ENCODE data around the gene RNF135.

Gene RNF135

DNA sequence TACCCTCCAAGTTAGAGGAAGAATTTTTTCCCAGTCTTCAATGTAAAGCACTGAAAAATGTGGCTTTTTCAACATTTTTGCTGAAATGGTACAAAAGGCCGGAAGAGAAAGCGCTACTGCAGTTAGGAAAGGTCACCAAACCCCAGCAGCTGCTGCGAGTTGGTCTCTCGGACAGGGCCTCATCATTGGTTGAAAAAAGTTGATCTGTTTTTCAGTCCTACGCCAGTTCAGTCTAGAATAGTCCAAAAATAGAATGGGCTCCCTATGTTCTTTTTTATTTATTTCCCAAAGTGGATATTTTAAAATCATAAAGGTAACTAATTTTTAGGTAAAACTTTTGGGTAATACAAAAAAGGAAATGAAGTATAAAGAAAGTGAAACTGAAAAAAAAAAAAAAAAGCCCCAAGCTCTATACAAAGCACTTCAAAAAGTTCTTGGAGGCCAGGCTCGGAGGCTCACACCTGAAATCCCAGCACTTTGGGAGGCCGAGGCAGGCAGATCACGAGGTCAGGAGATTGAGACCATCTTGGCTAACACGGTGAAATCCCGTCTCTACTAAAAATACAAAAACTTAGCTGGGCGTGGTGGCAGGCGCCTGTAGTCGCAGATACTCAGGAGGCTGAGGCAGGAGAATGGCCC is 31.7 kb upstream of the RNF135 start:
- H3K27me3 Mint-ChIP-seq: no peaks in the 10 kb centered on the region
- H3K4me3 Mint-ChIP-seq: no peak overlapping the region
- no peaks in the 10 kb centered on the region for H3K9me3 Mint-ChIP-seq
- H3K36me3 Mint-ChIP-seq (ENCODE audit: insufficient read depth): no peaks in the 10 kb centered on the region
- no peaks in the 10 kb centered on the region for H3K4me1 Mint-ChIP-seq
- no peak overlapping the region for H3K27ac Mint-ChIP-seq (ENCODE audit: low read depth)
- no peak for ATAC-seq (replicated peaks; ENCODE audit: extremely low read depth, poor library complexity, severe bottlenecking)
- DNase-seq (ENCODE audit: low spot score in 2 of 2): no peak

DNA sequence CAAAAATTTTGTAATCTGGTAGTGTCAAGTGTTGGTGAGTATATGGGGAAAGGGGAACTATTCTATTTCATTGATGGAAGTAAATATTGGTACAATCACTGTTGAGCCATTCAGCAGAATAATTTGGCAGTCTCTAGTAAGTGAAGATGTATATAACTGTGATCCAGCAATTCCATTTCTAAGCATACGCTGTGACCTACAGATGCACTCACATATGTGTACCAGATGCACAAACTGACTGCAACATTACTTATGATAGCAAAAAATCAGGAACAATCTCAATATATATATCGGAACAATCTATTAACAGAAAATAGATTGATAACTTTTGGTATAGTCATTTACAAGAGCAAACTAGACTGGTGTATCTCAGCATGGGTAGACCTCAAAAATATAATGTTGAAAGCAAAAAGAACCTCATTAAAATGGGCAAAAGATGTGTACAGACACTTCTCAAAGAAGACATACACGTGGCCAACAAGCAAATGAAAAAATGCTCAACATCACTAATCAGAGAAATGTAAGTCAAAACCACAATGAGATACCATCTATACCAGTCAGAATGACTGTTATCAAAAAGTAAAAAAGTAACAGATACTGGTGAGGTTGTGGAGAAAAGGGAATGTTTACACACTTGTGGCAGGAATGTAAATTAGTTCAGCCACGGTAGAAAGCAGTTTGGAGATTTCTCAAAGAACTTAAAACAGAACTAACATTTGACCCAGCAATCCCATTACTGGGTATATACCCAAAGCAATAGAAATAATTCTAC is 28.3 kb upstream of the RNF135 start:
- no peak overlapping the region for H3K27ac Mint-ChIP-seq (ENCODE audit: low read depth)
- no peaks in the 10 kb centered on the region for H3K27me3 Mint-ChIP-seq
- H3K4me3 Mint-ChIP-seq: no peak overlapping the region
- DNase-seq (ENCODE audit: low spot score in 2 of 2) (no peak), ATAC-seq (replicated peaks; ENCODE audit: extremely low read depth, poor library complexity, severe bottlenecking) (no peak)
- H3K36me3 Mint-ChIP-seq (ENCODE audit: insufficient read depth): no peaks in the 10 kb centered on the region
- H3K9me3 Mint-ChIP-seq: no peaks in the 10 kb centered on the region
- H3K4me1 Mint-ChIP-seq: no peaks in the 10 kb centered on the region

DNA sequence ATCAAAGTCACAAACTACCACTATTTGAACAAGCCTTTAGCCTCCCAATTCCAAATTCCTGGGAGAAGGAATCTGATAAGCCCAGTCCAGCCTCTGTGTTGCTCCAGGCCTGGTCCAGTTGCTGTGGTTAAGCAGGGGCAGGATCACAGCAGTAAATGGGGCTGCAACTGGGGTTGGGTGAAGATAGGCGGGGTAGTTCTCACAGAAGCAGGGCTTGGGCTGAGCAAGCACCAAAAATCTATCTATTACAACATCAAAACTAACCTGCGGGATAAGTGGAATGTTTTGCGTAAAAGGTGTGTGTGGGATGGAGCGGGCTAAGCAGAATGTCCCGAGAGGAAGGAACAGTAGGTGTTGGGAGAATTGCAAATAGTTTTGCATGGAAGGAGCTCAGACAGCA is 23.0 kb upstream of the RNF135 start:
- Mint-ChIP-seq H3K27ac (ENCODE audit: low read depth) (no peak overlapping the region), H3K4me3 (no peak overlapping the region), H3K36me3 (ENCODE audit: insufficient read depth) (no peaks in the 10 kb centered on the region), H3K4me1 (no peaks in the 10 kb centered on the region), H3K27me3 (no peaks in the 10 kb centered on the region), H3K9me3 (no peaks in the 10 kb centered on the region)
- DNase-seq (ENCODE audit: low spot score in 2 of 2): no peak
- no peak for ATAC-seq (replicated peaks; ENCODE audit: extremely low read depth, poor library complexity, severe bottlenecking)

DNA sequence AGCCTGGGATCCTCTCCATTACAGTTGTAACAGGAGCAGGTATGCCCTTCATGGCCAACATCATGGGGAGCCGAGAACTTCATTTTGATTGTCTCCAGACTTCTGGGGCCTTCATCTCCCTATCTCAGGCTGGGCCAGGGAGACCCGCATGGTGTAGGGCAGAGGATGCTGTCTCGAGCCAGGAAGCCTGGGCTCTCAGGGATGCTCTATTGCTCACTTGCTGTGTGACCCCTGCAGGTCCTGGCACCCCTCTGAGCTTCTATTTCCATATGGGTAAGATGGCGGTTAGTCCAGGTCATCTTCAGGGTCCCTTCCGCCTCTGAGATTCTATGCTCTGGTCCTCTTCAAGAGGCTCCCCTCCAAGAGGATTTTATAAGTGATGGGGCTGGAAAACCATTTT is 20.6 kb upstream of the RNF135 start:
- no peak overlapping the region for H3K27ac Mint-ChIP-seq (ENCODE audit: low read depth)

DNA sequence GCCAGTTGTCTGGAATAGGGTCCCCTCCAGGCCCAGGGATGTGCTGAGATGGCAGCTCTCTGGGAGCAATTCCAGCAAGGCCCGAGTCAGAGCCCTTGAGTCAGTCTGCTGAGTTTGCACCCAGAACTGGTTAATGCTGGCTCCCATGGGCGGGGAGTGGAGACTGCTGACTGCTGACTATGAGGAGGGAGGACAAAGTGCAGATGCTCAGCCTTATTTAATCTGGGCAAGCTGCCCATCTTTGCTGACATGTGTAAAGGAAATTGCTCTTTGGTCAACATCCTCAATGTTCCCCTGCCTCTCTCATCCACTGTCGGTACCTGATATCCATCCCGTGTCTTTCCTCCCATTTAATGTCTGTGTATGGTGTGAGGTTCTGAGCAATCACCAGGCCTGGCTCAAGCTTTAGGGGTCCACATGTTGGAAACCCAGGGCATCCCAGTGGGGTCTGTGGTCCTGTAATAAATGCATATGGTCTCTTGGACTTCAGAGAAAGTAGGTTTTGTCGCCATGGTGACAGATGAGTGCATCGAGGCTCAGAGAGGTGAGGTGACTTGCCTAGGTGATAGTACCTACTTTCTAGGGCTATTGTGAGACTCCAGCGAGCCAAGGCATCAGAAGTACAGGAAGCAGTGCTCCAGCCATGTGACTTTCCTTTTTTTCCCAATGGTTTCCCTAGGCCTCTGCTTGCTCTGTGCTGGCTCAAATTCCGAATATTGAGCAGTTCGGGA is 20.0 kb upstream of the RNF135 start:
- H3K4me3 Mint-ChIP-seq: no peak overlapping the region
- no peaks in the 10 kb centered on the region for H3K27me3 Mint-ChIP-seq
- no peak for DNase-seq (ENCODE audit: low spot score in 2 of 2)
- H3K4me1 Mint-ChIP-seq: no peaks in the 10 kb centered on the region
- H3K36me3 Mint-ChIP-seq (ENCODE audit: insufficient read depth): no peaks in the 10 kb centered on the region
- no peak for ATAC-seq (replicated peaks; ENCODE audit: extremely low read depth, poor library complexity, severe bottlenecking)
- no peak overlapping the region for H3K27ac Mint-ChIP-seq (ENCODE audit: low read depth)
- H3K9me3 Mint-ChIP-seq: no peaks in the 10 kb centered on the region

More for the DNA sequence above, 20.6 kb upstream of the RNF135 start:
- Mint-ChIP-seq H3K4me3 (no peak overlapping the region), H3K9me3 (no peaks in the 10 kb centered on the region), H3K27me3 (no peaks in the 10 kb centered on the region), H3K36me3 (ENCODE audit: insufficient read depth) (no peaks in the 10 kb centered on the region), H3K4me1 (no peaks in the 10 kb centered on the region)
- DNase-seq (ENCODE audit: low spot score in 2 of 2) (no peak), ATAC-seq (replicated peaks; ENCODE audit: extremely low read depth, poor library complexity, severe bottlenecking) (no peak)

DNA sequence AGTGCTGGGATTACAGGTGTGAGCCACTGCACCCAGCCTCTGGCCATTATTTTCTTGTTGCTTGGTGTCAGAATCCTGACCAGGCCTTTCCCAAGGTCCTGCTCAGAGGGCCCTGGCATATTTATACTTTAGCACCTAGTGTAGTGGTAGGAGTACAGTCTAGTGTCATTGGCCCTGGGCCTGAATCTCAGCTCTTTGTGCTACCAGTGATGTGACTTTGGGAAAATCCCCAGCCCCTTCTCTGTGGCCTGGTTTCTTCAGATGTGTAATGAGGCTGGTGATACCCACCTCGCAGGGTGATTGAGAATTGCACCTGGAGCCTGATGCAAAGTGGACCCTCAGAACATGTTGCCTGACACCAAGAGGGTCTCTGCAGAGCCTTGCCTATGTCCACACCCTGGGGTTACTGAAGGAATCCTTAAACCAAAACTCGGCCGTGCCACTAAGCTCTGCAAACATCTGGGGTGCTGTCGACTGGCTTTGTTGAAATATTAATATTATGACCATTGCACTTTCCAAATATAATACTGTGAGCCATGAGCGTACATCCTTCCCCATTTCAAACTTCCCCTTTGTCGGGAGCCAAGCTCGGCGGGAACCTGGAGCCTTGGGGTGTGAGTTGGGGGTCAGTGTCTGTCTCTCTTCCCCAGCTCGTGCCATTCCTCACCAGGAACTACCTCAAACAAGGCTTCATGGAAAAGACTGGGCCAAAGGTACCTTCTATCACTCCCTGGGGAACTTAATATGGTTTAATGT is 18.0 kb upstream of the RNF135 start:
- Mint-ChIP-seq H3K27me3 (no peaks in the 10 kb centered on the region), H3K4me1 (no peaks in the 10 kb centered on the region), H3K27ac (ENCODE audit: low read depth) (no peak overlapping the region), H3K4me3 (no peak overlapping the region), H3K36me3 (ENCODE audit: insufficient read depth) (no peaks in the 10 kb centered on the region), H3K9me3 (no peaks in the 10 kb centered on the region)
- ATAC-seq (replicated peaks; ENCODE audit: extremely low read depth, poor library complexity, severe bottlenecking): no peak
- DNase-seq (ENCODE audit: low spot score in 2 of 2): no peak

DNA sequence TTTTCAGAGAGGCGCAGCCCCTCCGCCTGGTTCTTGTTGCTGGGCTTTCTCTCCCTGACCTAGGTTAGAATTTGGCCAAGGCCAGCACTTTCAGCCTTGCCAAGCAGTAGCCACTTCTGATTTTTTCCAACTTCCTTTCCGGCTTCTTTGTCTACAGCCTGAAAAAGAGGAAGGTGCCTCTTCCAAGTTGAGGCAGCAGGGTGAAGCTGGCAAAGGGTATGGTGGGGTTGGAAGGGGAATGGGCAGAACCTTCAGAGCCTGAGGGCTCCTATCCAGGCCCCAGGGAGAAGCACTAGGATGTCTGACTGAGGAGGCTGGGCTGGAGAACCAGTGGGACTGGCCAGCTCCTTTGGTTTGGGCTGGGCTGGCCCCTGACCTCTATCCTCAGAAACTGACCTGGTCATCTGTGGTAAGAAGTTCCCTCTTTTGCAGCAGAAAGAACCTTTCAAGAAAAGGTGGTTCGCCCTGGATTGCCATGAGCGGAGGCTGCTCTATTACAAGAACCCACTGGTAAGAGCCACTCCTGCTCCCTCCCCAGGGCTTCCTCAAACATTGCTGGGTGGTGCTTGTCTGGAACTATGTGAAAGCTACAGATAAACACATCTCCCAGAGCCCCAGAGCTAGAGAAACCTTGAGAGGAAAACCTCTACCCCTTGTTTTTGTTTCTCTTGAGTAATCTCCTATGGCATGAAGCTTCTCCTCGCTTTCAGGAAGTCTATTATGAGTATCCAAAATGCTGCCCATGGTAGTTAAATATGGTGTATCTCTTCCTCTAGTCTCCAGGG is 16.6 kb upstream of the RNF135 start:
- H3K36me3 Mint-ChIP-seq (ENCODE audit: insufficient read depth): no peaks in the 10 kb centered on the region
- ATAC-seq (replicated peaks; ENCODE audit: extremely low read depth, poor library complexity, severe bottlenecking) (no peak), DNase-seq (ENCODE audit: low spot score in 2 of 2) (no peak)
- no peaks in the 10 kb centered on the region for H3K4me1 Mint-ChIP-seq
- H3K27me3 Mint-ChIP-seq: no peaks in the 10 kb centered on the region
- no peak overlapping the region for H3K27ac Mint-ChIP-seq (ENCODE audit: low read depth)
- no peak overlapping the region for H3K4me3 Mint-ChIP-seq
- H3K9me3 Mint-ChIP-seq: no peaks in the 10 kb centered on the region

DNA sequence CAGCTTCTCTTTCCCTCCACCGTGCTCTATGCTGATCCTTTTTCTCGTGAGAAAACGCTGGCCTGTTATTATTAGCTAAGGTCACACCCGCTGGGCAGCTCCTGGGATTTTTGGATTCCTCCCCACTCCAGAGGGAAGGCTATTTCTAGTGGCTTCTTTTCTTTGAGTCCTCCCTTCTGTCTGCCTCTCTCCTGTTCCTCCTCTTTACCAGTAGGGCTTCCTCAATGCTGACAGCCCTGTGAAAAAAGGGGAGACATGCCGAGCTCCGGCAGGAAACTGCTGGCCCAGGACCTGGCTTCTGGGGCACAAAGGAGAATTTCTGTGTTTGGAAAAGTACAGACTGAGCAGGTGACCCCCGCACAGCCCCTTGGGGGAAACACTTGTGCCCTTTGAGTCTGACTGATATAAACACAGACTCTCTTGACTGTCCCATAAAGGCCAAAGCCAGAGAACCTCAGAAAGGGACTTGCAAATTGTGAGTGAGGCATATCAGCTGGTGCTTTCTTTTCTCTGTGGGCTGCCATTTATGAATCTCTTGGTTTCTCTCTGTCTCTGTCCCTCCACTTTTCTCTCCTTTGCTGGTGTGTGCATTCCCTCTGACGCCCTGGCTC is 14.0 kb upstream of the RNF135 start:
- no peak for ATAC-seq (replicated peaks; ENCODE audit: extremely low read depth, poor library complexity, severe bottlenecking)
- H3K36me3 Mint-ChIP-seq (ENCODE audit: insufficient read depth): no peaks in the 10 kb centered on the region
- H3K9me3 Mint-ChIP-seq: no peaks in the 10 kb centered on the region
- no peak overlapping the region for H3K4me3 Mint-ChIP-seq
- no peak overlapping the region for H3K27ac Mint-ChIP-seq (ENCODE audit: low read depth)
- no peaks in the 10 kb centered on the region for H3K27me3 Mint-ChIP-seq
- H3K4me1 Mint-ChIP-seq: no peaks in the 10 kb centered on the region
- no peak for DNase-seq (ENCODE audit: low spot score in 2 of 2)

DNA sequence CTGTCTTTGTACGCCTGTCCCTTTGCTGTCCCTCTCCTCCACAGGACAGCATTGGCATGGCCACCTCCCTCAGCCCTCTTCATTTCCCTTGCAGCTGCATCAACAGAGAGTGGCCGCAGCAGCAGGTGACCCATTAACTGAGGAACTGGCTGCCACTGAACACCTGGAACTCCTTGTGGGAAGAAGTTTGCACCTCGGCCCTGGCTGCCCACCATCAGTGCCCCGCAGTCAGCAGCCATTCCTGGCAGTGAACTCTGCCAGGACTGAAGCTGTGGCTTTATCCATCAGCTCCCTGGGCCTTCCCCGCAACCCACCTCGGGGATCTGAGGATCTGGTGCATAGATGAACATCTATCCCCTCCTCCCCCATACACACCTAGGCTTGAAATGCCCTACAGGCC is 13.1 kb upstream of the RNF135 start:
- Mint-ChIP-seq H3K4me1 (no peaks in the 10 kb centered on the region), H3K27ac (ENCODE audit: low read depth) (no peak overlapping the region), H3K27me3 (no peaks in the 10 kb centered on the region), H3K4me3 (no peak overlapping the region), H3K9me3 (no peaks in the 10 kb centered on the region), H3K36me3 (ENCODE audit: insufficient read depth) (no peaks in the 10 kb centered on the region)
- ATAC-seq (replicated peaks; ENCODE audit: extremely low read depth, poor library complexity, severe bottlenecking) (no peak), DNase-seq (ENCODE audit: low spot score in 2 of 2) (no peak)

DNA sequence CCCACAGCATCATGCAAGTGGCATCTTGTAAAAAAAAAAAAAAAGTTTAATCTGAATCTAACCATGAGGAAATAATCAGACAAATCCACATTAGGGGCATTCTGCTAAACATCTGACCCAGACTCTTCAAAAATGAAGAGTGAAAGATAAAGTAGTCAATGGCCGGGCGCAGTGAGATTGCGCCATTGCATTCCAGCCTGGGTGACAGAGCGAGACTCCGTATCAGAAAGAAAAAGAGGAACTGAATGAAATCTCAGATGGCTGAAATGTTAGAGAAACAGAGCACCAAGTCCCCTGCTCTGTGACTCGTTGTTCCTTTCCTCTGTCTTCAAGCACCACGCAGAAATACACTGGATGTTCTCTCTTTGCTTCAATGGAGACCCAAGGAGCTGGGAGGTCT is 12.7 kb upstream of the RNF135 start:
- no peak for DNase-seq (ENCODE audit: low spot score in 2 of 2)
- Mint-ChIP-seq H3K9me3 (no peaks in the 10 kb centered on the region), H3K27me3 (no peaks in the 10 kb centered on the region), H3K36me3 (ENCODE audit: insufficient read depth) (no peaks in the 10 kb centered on the region), H3K4me1 (no peaks in the 10 kb centered on the region), H3K4me3 (no peak overlapping the region), H3K27ac (ENCODE audit: low read depth) (no peak overlapping the region)
- no peak for ATAC-seq (replicated peaks; ENCODE audit: extremely low read depth, poor library complexity, severe bottlenecking)

DNA sequence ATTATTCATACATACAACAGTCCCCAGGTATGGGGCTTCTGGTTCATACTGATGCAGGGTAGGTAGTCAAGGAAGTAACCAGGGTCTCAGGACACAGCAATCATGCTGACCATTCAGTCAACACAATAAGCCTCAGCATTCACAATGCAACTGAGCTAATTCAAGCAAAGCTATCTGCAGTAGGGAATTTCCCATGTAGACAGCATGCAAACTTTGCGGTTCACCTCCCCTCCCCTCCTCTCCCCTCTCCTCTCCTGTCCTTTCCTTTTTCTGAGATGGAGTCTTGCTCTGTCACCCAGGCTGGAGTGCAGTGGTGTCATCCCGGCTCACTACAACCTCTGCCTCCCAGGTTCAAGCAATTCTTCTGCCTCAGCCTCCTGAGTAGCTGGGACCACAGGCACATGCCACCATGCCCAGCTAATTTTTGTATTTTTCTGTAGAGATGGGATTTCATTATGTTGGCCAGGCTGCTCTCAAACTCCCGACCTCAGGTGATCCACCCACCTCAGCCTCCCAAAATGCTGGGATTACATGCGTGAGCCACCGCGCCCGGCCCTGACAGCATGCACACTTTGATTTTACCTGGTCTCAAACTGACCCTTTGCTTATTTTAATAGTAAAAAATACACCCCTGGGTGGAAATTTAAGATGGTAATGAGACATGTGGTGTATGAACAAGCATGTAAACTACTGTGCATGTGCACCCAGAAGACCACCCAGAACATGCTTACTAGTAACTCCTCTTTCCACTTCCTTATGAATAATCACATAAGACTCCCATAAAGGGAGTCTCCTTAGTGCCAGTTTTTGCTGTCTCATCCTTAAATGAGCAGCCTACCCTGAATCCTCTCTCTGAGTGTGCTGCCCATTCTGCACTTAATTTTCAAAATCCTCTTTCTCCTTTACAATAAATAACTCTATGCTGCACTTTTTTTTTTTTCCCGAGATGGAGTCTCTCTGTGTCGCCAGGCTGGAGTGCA is 9.3 kb upstream of the RNF135 start:
- H3K27ac Mint-ChIP-seq (ENCODE audit: low read depth): no peak overlapping the region
- H3K27me3 Mint-ChIP-seq: no peaks in the 10 kb centered on the region
- peak; percentile 32 for ATAC-seq (replicated peaks; ENCODE audit: extremely low read depth, poor library complexity, severe bottlenecking)
- H3K4me3 Mint-ChIP-seq: no peak overlapping the region
- no peaks in the 10 kb centered on the region for H3K4me1 Mint-ChIP-seq
- no peaks in the 10 kb centered on the region for H3K9me3 Mint-ChIP-seq
- H3K36me3 Mint-ChIP-seq (ENCODE audit: insufficient read depth): no peaks in the 10 kb centered on the region
- no peak for DNase-seq (ENCODE audit: low spot score in 2 of 2)

Measured in central memory CD8-positive, alpha-beta T cell (primary cell).